ENCODE results near the gene ALDH1L1.

- TF ChIP-seq SMC3 (conservative IDR thresholded peaks at IDR 0.05; ENCODE audit: insufficient read depth, low read depth, low read length) (no peak), EZH2 (IDR thresholded peaks at IDR 0.05; ENCODE audit: borderline replicate concordance, low read depth, low read length) (no peak), GABPA (tag; conservative IDR thresholded peaks at IDR 0.05; ENCODE audit: low read depth) (no peak), SMAD3 (CRISPR knock-in tag; conservative IDR thresholded peaks at IDR 0.05) (no peak), NFIC (IDR thresholded peaks at IDR 0.05) (no peak), CTCF (IDR thresholded peaks at IDR 0.05 in 2 of 3, conservative IDR thresholded peaks at IDR 0.05 in 1 of 3; ENCODE audit: insufficient read depth in 2 of 3, low read depth in 1 of 3, low read length in 3 of 3) (no peak)
These were observed 104.2 kb downstream of the ALDH1L1 start for GRCh38 chr3:126076140-126076539.
